NCI-H2081 treated with DMSO at 0.1 percent for 48 hours (cell line): ENCODE data around the gene DEPDC4.
"Not testable (repeated sequence)": the region's sequence is repeated elsewhere in the genome, so short reads cannot be mapped to it uniquely, and the experiment has no call there.

Experiments
- DNase-seq: peaks from one replicate; lab custom pipeline; 2025; lab: John Stamatoyannopoulos, UW

Gene DEPDC4

DNA sequence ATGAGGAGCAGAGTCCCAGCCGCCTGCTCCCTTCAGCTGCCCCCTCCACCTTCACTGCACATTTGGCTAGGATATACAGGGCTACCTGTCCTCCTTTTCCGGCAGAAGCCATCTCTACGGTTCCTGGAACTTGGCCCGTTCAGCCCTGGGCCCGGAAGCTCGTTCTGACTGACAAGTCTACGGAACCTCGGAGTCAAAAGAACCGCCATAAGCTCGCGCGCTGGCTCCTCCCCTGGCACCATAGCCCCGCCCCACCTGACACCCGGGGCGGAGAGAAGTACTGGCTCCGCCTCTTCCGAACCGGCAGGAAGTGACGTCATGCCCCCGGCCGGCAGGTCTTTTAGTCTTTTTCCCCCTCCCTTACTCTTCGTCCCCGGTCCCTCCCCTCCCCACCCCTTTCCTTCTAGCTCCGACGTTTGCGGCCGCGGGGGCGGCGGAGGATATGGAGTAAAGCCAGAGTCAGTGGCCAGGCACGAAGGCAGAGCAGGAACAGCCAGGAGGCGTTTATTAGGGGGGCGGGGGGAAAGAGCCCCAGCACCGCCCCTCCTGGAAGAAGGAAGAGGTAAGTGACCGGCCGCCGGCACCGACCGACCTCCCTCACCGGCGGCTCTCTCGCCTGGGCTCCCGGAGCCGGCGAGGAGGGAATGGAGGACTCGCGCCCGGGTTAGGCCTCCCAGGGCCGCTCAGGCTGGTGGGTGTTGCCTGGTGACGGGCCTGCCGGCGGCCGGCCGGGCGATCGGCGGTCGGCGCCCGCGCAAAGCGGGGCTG lies at the start of gene DEPDC4, which contains the start of gene SCYL2:
Gene DEPDC4 (minus strand): TSS at position 245 of the 768 bp plus-strand sequence. CDS start 3 bp downstream, at position 242.
Gene SCYL2 (plus strand): TSS at position 343 of the 768 bp plus-strand sequence. CDS start 15,794 bp downstream, outside the sequence.
- DNase-seq: peak; percentile 90

DNA sequence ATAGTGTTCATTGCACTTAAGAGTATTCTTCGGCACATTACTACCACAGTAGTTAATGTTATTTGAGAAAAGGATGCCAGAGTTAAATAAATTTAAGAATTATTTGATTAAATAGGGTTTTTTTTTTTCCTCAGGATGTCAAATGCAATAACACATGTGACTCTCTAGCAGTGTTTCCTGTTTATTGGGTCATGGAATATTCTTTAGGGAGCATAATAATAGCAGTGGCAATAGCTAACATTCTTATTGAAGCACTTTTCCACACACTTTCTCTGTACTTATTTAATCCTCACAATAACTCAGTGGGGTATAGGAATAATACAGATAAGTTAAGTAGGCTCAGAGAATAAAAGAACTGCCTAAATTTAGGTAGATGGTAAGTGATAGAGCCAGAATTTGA lies 44.4 kb upstream of the DEPDC4 start:
- no peak for DNase-seq

DNA sequence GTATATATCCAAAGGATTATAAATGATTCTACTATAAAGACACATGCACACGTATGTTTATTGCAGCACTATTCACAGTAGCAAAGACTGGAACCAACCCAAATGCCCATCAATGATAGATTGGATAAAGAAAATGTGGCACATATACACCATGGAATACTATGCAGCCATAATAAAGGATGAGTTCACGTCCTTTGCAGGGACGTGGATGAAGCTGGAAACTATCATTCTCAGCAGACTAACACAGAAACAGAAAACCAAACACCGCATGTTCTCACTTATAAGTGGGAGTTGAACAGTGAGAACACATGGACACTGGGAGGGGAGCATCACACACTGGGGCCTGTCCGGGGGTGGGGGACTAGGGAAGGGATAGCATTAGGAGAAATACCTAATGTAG lies 41.3 kb upstream of the DEPDC4 start:
- not testable (repeated sequence) for DNase-seq

DNA sequence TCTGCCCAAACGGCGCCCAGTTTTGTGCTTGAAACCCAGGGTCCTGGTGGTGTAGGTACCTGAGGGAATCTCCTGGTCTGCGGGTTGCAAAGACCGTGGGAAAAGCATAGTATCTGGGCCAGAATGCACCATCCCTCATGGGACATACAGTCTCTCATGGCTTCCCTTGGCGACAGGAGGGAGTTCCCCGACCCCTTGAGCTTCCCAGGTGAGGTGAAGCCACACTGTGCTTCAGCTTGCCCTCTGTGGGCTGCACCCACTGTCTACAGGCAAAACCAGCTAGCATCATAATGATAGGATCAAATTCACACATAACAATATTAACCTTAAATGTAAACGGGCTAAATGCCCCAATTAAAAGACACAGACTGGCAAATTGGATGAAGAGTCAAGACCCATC lies 37.5 kb upstream of the DEPDC4 start:
- DNase-seq: not testable (repeated sequence)

DNA sequence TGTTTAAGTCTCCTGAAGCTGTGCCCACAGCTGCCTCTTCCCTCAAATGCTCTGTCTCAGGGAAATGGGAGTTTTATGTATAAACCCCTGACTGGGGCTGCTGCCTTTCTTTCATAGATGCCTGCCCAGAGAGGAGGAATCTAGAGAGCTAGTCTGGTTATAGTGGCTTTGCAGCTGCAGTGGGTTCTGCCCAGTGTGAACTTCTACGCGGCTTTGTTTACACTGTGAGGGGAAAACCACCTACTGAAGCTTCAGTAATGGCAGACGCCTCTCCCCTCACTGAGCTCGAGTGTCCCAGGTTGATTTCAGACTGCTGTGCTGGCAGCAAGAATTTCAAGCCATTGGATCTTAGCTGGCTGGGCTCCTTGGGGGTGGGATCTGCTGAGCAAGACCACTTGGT lies 37.0 kb upstream of the DEPDC4 start:
- DNase-seq: no peak

DNA sequence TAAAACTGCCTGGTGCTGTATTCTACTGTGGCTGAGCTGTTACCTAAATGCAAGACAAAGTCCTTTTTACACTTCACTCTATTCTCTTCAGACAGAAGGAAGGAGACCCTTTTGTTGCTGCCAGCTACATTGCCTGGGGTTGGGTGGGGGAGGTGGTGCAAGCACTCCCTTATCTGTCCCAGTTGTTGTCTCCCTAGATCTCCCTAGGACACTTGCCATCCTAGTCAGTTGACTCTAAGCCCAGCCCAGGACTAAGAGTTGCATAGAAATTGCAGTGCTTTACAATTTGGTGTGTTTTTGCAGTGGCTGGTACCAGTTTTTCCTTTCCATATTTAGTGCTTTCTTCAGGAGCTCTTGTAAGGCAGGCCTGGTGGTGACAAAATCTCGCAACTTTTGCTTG lies 35.2 kb upstream of the DEPDC4 start:
- no peak for DNase-seq

DNA sequence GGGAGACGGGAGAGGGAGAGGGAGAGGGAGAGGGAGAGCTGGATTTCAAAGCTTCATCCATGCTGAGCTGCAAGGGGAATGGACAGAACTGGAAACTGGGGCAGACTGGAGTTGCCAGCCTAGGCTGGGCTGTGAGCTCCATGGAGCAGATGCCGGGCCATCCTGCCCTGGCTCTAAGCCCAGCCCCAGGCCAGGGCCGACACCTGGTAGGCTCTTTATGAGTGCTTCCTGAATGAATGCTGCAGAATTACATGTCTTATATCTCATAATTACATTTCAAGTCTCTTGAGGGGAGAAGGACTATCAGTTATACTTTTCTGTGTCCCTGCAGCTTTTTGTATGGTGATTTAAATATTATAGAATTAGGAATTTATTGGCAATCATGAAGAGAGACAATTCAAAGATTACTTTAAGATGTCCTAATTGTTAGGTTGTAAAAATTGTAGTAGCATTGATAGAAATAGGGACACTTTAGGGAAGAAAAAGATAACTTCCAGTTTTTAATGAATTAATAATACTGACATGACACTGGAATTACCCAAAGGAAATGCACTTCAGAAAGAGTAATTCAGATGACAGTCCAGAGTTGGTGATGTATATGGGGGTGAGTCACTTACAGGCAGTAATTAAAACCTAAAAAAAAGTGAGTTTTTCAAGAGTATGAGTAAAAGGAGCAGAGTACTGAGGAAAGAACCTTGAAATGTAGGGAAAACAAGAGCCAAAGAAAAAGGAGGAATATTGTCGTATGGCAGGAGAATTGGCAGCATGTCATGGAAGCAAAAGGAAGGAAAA lies 29.1 kb upstream of the DEPDC4 start:
- DNase-seq: no peak

DNA sequence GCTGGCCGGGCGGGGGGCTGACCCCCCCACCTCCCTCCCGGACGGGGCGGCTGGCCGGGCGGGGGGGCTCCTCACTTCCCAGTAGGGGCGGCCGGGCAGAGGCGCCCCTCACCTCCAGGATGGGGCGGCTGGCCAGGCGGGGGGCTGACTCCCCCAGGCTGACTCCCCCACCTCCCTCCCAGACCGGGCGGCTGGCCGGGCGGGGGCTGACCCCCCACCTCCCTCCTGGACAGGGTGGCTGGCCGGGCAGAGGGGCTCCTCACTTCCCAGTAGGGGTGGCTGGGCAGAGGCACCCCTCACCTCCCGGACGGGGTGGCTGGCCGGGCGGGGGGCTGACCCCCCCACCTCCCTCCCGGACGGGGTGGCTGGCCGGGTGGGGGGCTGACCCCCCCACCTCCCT lies 27.5 kb upstream of the DEPDC4 start:
- DNase-seq: not testable (repeated sequence)

DNA sequence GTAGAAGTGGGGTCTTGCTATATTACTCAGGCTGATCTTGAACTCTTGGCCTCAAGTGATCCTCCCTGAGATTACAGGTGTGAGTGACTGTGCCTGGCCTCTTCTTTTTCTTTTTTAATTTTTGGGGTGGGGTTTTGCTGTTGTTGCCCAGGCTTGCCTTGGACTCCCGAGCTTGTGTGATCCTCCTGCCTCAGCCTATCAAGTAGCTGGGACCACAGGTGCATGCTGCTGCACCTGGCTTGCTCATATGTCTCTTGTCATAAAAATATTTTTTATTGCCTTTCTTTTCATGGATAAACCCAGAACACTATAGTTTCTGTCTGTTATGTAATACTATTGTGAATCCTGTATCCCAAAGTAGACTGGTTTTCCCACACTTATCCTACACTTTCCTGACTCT lies 26.1 kb upstream of the DEPDC4 start:
- no peak for DNase-seq

DNA sequence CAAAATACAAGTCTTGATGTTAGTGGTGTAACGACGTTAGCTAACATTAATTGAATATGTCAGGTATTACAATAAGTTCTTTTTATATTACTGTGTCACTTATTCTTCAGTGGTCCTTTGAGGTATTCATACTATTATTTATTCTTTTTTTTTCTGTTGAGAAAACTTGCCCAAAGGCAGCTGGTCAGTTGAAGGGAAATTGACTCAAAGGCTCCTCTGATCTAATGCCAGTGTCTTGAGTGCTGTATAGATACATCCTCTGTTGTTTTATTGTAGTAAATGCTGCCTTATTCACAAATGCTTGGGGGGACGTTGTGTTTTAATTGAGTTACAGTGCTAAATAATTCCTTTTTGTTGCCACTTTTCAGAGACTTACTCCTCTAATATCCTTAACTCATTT lies 23.1 kb upstream of the DEPDC4 start:
- DNase-seq: no peak

DNA sequence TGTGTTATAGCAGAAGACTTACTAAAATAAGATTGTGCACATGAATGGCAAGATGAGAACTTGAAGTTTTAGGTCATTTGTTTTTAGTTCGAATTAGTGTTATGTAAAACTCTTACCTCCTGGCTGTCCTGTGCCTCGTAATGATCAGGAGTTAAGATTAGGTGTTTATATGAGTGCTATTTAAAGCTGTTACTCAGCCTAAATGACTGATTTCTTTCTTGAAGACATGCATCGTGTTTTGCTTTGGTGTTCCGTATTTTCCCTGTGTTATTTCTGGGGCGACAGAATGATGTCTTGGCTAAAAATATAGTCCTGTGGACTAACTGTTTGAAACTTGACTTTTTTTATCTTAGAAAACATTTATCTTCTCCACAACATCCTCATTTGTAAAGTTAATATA lies 22.2 kb upstream of the DEPDC4 start:
- no peak for DNase-seq

DNA sequence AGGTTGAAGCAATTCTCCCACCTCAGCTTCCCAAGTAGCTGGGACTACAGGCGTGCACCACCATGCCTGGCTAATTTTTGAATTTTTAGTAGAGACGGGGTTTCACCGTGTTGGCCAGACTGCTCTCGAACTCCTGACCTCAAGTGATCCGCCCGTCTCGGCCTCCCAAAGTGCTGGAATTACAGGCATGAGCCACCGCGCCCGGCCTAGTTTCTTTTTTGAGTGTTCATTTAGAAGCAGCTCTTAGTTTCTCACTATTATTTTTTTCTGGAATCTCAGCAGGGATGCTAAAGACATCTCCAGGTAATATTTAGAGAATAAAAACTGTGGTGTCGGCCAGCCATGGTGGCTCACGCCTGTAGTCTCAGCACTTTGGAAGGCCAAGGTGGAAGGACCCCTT lies 17.7 kb upstream of the DEPDC4 start:
- DNase-seq: not testable (repeated sequence)

DNA sequence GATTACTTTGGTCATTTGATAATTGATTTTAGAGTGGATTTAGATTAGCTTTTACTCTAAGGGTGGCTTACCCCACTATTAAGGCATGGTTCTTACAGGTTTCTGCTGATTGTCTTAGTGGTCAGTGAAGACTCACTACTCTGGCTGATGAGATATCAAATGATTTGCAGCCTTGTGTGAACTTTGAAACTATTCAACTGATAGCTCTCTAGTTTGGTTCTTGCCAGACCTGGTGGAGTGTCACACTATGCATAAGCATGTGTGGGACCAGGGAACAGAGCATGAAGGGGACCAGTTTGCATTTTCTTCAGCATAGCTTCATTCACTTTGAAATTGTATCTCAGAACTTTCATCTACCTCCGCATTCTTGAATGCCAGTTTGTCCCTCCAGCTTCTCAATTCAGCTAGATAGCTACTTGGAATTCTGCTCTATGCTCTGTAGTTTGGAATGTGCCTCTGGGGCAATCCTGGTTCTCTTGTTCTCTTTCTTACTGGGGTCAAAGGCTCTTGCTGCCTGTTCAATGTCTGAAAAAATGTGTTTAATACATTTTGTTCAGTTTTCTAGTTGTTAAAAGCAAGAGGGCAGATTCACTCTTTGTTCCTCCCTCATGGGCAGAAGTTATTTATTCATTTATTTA lies 12.8 kb upstream of the DEPDC4 start:
- DNase-seq: no peak

DNA sequence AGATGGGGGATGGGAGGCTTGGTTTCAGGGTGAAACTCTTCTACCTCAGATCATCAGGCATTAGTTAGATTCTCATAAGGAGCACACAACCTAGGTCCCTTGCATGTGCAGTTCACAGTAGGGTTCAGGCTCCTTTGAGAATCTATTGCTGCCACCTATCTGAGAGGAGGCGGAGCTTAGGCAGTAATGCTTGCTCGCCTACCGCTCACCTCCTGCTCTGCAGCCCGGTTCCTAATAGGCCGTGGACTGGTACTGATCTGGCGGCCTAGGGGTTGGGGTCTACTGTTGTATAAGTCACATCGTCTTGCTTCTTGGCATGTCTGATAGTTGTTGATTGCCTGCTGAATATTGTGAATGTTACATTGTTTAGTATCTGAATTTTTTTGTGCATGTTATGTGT lies 12.3 kb upstream of the DEPDC4 start:
- DNase-seq: no peak

DNA sequence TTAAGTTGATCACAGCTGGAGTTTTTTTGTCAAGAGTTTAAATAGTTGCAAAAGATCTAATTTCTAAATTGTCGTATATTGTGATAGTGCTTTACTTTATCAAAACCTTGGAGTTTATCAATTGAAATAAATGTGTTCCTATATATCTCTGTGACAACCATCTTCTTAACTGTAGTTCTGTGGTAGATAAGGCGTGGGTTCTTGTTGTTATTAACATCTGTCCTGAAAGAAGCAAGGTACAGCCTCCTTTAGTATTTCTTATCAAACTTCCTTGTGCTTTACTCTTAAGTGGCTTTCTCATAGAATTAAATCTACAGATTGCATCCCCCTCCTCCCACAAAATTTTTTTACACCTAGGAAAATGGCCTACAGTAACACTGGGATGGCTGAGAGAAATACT lies 7.4 kb upstream of the DEPDC4 start:
- no peak for DNase-seq

DNA sequence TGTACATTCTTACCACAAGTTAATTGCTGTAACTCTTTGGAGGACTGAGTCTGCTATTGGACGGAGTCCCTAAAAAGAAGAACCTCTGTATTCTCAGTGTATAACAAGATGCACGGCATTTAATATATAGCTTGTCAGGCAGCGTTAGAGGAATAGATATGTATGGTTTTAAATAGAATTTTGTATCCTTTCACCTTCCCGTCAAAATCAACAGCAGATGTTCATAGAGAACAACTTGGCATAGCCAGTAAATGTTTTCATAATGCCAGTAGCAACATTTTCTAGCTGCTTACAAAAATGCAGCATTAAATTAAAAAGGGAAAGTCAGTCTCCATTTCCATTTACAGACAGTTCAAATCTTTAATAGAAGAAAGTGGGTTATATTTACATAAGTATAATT lies 6.9 kb upstream of the DEPDC4 start:
- no peak for DNase-seq

DNA sequence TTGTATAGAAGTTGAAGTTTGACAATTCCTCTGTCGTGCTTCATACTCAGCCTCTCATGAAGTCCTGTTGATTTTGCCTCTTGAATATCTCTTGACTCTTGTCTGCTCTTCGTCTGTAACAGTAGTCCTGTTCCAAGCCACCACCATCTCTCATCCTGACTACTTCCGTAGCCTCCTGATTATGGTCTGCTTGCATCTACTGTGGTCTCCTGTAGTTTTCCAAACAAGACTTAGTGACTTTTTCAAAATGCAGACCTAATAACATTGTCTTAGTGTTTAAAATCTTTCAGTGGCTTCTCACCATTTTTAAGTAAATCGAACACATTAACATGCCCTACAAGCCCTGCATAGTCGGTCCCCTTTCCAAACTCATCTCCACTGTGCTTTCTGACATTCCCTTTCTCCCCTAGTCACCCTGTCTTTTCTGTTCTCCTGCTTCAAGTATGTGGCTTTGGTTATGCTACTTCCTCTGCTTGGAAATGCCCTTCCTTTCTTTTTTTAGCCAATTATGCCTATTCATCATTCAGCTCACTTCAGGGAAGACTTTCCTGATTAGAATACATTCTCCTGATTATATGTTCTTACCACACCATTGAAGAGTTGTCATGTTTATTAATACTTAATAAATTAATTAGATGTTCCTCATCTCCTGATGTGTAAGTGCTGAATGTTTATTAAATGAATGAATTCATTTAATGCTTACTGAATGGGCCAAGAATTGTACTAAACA lies 2.1 kb upstream of the DEPDC4 start:
- no peak for DNase-seq

DNA sequence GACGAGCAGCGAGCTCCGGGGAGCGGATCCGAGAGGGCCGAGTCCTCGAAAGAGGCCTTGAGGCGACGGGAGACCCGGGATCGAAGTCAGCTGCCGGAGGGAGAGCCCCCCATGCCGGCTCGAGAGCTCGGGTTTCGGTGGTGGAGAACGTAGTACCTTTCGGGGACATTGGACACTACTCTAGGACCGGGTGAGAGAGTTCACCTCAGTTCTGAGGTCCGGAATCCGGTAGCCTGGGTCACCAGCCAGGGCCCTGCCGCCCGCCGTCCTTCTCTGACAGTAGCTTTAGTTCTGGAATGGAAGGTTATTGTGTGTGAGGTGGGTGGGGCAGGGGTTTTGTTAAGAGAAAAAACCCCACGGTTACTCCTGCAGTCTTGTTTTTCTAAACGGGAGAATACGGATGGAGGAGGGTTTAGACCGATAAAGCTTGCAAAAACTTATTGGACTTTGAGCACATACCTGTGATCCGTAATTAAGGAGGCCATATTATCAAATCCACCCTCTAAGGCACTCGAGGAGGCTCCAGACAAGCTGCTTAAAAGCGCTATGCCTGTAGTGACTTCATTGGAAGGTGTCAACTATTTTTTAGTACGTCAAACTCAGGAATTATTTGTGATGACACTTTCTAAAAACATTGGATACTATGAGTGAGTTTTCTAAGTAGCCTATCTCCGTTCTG lies 863 bp upstream of the DEPDC4 start:
- no peak for DNase-seq

DNA sequence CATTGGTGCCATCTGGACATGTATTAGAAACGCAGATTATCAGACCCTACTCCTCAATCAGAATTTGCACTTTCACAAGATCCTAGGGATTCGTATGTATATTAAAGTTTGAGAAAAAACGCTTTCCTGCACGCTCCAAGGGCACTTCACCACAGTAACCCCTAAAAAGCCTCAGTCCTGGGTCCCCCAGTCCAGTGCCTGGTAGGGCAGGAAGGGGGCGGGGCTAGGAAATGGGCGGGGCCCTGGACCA lies 369 bp downstream of the DEPDC4 start:
- no peak for DNase-seq

DNA sequence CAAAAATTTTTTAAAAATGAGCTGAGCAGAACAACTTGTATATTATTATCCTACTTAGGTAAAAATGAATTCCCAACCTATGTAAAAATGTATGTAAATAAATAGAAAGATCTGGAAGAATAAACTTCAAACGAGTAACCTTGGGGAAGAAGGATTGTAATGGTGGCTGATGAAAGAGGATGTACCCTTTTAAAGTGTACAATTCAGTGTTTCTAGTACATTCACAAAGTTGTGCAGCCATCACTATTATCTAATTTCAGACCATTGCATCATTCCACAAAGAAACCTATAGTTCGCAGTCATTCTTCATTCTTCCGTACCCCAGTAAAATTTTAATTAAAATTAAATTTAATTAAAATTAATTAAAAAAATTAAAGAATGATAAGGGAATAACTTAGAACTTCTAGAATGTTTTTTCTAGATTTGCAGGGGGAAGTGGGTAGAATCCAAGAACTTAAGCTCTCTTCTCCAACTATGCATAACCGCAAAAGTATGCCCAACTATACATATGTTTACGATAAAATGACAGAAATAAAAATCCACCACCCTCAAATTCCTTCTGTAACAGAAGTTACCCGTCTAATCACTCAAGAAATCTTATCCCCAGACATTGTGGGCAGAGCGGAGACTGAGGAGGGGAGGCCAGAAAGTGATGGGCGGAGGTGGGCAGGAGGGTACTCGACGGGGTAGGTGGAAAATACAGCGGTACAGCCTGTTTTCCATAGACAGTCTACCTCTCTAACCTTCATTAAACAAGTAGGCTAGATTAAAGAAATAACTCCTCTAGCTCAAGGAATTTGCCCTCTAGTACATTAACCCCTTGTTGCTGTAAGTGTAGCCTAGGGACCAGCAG lies 921 bp downstream of the DEPDC4 start:
- DNase-seq: no peak

DNA sequence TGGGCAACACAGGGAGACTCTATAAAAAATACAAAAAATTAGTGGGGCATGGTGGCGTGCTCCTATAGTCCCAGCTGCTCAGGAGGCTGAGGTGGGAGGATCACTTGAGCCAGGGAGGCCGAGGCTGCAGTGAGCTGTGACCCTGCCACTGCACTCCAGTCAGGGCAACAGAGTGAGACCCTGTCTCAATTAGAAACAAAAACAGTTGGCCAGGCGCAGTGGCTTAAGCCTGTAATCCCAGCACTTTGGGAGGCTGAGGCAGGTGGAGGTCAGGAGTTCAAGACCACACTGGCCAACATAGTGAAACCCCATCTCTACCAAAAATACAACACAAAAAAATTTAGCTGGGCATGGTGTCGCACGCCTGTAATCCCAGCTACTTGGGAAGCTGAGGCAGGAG lies 1.8 kb downstream of the DEPDC4 start:
- not testable (repeated sequence) for DNase-seq
